Stomach (tissue), 9 donors: ENCODE measurements around the gene ZFP92. TPM values are rescaled to one million over a fixed set of nuclear protein-coding genes. Genes with fewer than 3 reads are reported as not detected.
"Not testable (repeated sequence)": the region's sequence is repeated elsewhere in the genome, so short reads cannot be mapped to it uniquely, and the experiment has no call there.

Source experiments
- DNase-seq, 2 donors: peaks; one replicate each; pipeline versions ENCODE4 v3.0.0 to v3.0.0-alpha.2; 2013 to 2019
- H3K27ac ChIP-seq, 5 donors: fragments of 200-600 bp in 4 of 5; sonication (generic) in 4 of 5; one replicate each; pipeline ENCODE4 v1.5.1; 2013 to 2019; ENCODE audit warnings: mild to moderate bottlenecking in 1 of 5, moderate library complexity in 1 of 5
- H3K27me3 ChIP-seq, 3 donors: fragments of 200-600 bp; sonication (generic); one replicate each; pipeline ENCODE4 v1.5.1; 2017 to 2019; ENCODE audit warnings: mixed run types in 1 of 3
- H3K36me3 ChIP-seq, 4 donors: fragments of 200-600 bp; sonication (generic); 1 replicate in 3 of 4; 2 replicates in 1 of 4; pipeline ENCODE4 v1.5.1; 2016 to 2019
- H3K4me1 ChIP-seq, 4 donors: fragments of 200-600 bp; sonication (generic); one replicate each; pipeline ENCODE4 v1.5.1; 2016 to 2019
- H3K4me3 ChIP-seq, 4 donors: fragments of 200-600 bp; sonication (generic) in 3 of 4; one replicate each; pipeline ENCODE4 v1.5.1; 2016 to 2019; ENCODE audit warnings: mild to moderate bottlenecking in 1 of 4
- H3K9me3 ChIP-seq, 4 donors: fragments of 200-600 bp; sonication (generic); one replicate each; pipeline ENCODE4 v1.5.1; 2016 to 2019
- CTCF ChIP-seq, 7 experiments: fragments of 450-650 bp in 4 of 7; fragments of 200-600 bp in 3 of 7; sonication (generic) in 3 of 7; IDR thresholded peaks; one replicate each; pipeline ENCODE4 v1.5.1; 2016 to 2019; ENCODE audit warnings: antibody characterized with exemption in 7 of 7, control low read depth in 2 of 7, mild to moderate bottlenecking in 1 of 7
- EP300 ChIP-seq: sonication (generic); formaldehyde crosslinking; IDR thresholded peaks from one replicate; pipeline ENCODE4 v1.6.1; 2017; ENCODE audit warnings: antibody characterized with exemption
- POLR2A ChIP-seq, 4 donors: fragments of 450-650 bp; IDR thresholded peaks; one replicate each; pipeline ENCODE4 v1.6.1; 2016; ENCODE audit warnings: antibody characterized with exemption in 4 of 4, control low read depth in 2 of 4, mild to moderate bottlenecking in 1 of 4, moderate library complexity in 1 of 4
- POLR2AphosphoS5 ChIP-seq, 3 donors: sonication (generic); formaldehyde crosslinking; IDR thresholded peaks; one replicate each; pipeline ENCODE4 v1.6.1; 2016; ENCODE audit warnings: antibody characterized with exemption in 3 of 3
- WGBS, 5 donors: extraction: QIAGEN DNeasy Blood & Tissue Kit in 3 of 5; methylation state at CpG; one replicate each; pipeline versions ENCODE4 v1.1.5 to v1.1.7; 2013 to 2018; 5-methylcytosine and 5-hydroxymethylcytosine counted together
- intact Hi-C: fragments of 100-400 bp; cut with DNase I; formaldehyde crosslinking; loops from one replicate; pipeline ENCODE4 v1.15.1; 2023; ENCODE audit warnings: low total_unique reads
- polyA plus RNA-seq, 3 donors: library from polyadenylated mRNA; stranded (reverse); fragments of 200-250 nt; gene quantifications; one replicate each; pipeline ENCODE4 v1.2.3, GENCODE V29; 2013
- total RNA-seq, 5 donors: library from RNA; depleted of rRNA; stranded (reverse); fragments of >200 nt; gene quantifications; one replicate each; pipeline versions ENCODE4 v1.1.0 to v1.2.3, GENCODE V29; 2014 to 2016
- donor health status: healthy with polysubstance abuse.
- donor health status: Bipolar disorder and iron deficiency.
- donor health status: healthy.

The ZFP92 gene
- total and polyA plus RNA-seq, 8 donors = under 0.01 to 0.92 (median 0.31) TPM; not detected in 3

- no peaks in the 10 kb centered on the region for H3K27me3 ChIP-seq
- no peaks in the 10 kb centered on the region for H3K4me1 ChIP-seq
- DNase-seq = no peak
- intact Hi-C loops = no loop called here
- no peaks in the 10 kb centered on the region for H3K36me3 ChIP-seq
- H3K9me3 ChIP-seq = no peaks in the 10 kb centered on the region
- H3K4me3 ChIP-seq = no peak overlapping the region
- 62 to 100% (median 82%) methylated on average over 2 to 10 of the region's 10 CpGs for WGBS, 5 donors
- no peak for TF ChIP-seq POLR2A (IDR thresholded peaks at IDR 0.05)
- TF ChIP-seq EP300 = no peak
- no peak for TF ChIP-seq POLR2AphosphoS5 (IDR thresholded peaks at IDR 0.05)
- TF ChIP-seq CTCF (IDR thresholded peaks at IDR 0.05) = no peak
- no peak overlapping the region for H3K27ac ChIP-seq
These were observed 23.1 kb upstream of the ZFP92 start for GRCh38 chrX:153387987-153388721.

GRCh38 chrX:153388722-153389459 lies 22.4 kb upstream of the ZFP92 start:
- no peak for TF ChIP-seq POLR2AphosphoS5 (IDR thresholded peaks at IDR 0.05)
- TF ChIP-seq EP300 = no peak
- no peak for TF ChIP-seq CTCF (IDR thresholded peaks at IDR 0.05)
- TF ChIP-seq POLR2A (IDR thresholded peaks at IDR 0.05) = no peak
- no peaks in the 10 kb centered on the region for H3K9me3 ChIP-seq
- no peaks in the 10 kb centered on the region for H3K4me1 ChIP-seq
- intact Hi-C loops = no loop called here
- H3K4me3 ChIP-seq = no peak overlapping the region
- H3K27me3 ChIP-seq = peaks cover 0 to under 1% (median 0%) of the 10 kb centered on the region in 3 donors
- DNase-seq = no peak
- 79 to 85% (median 81%) methylated on average over 6 to 14 of the region's 14 CpGs for WGBS, 5 donors
- no peaks in the 10 kb centered on the region for H3K36me3 ChIP-seq
- H3K27ac ChIP-seq = no peak overlapping the region

GRCh38 chrX:153389460-153389768 lies 21.9 kb upstream of the ZFP92 start:
- WGBS, 5 donors = 86 to 100% (median 100%) methylated on average over 3 to 6 of the region's 6 CpGs
- H3K27ac ChIP-seq, H3K27me3 ChIP-seq, H3K4me1 ChIP-seq, H3K9me3 ChIP-seq, H3K36me3 ChIP-seq, DNase-seq, intact Hi-C loops, H3K4me3 ChIP-seq: not testable (repeated sequence)

- TF ChIP-seq CTCF (IDR thresholded peaks at IDR 0.05) = no peak
- no peak for TF ChIP-seq POLR2AphosphoS5 (IDR thresholded peaks at IDR 0.05)
- no peak for TF ChIP-seq POLR2A (IDR thresholded peaks at IDR 0.05)
- TF ChIP-seq EP300 = no peak
- Histone ChIP-seq H3K4me1 (no peaks in the 10 kb centered on the region), H3K36me3 (no peaks in the 10 kb centered on the region), H3K4me3 (no peak overlapping the region), H3K27me3 (peaks cover 0 to 8% (median 6%) of the 10 kb centered on the region in 3 donors), H3K9me3 (no peaks in the 10 kb centered on the region), H3K27ac (no peak overlapping the region)
- WGBS, 5 donors = 85 to 92% (median 88%) methylated on average over 14 to 16 of the region's 16 CpGs
- intact Hi-C loops = no loop called here
- no peak for DNase-seq
These were observed 18.5 kb upstream of the ZFP92 start for GRCh38 chrX:153392642-153393321.
